Ishikawa (cell line): Measurements from ENCODE around the gene RASA1.
A peak's percentile ranks its signal among the peaks of the same experiment; 100 is the strongest.

Experiments
- CEBPB ChIP-seq: IDR thresholded peaks from 2 replicates; pipeline ENCODE4 v1.6.1; 2012
- CREB1 ChIP-seq: IDR thresholded peaks from 2 replicates; pipeline ENCODE4 v1.6.1; 2012; ENCODE audit warnings: low read depth
- EGR1 ChIP-seq: IDR thresholded peaks from 2 replicates; pipeline ENCODE4 v1.6.1; 2012
- EP300 ChIP-seq: IDR thresholded peaks from 2 replicates; pipeline ENCODE4 v1.6.1; 2012; ENCODE audit warnings: borderline replicate concordance
- FOXM1 ChIP-seq: IDR thresholded peaks from 2 replicates; pipeline ENCODE4 v1.6.1; 2012; ENCODE audit warnings: low read depth, borderline replicate concordance
- NFIC ChIP-seq: IDR thresholded peaks from 2 replicates; pipeline ENCODE4 v1.6.1; 2012
- RAD21 ChIP-seq: IDR thresholded peaks from 2 replicates; pipeline ENCODE4 v1.6.1; 2012; ENCODE audit warnings: low read depth
- TAF1 ChIP-seq: IDR thresholded peaks from 2 replicates; pipeline ENCODE4 v1.6.1; 2012; ENCODE audit warnings: low read depth, mild to moderate bottlenecking
- TCF12 ChIP-seq: IDR thresholded peaks from 2 replicates; pipeline ENCODE4 v1.6.1; 2012; ENCODE audit warnings: low read depth
- TEAD4 ChIP-seq: IDR thresholded peaks from 2 replicates; pipeline ENCODE4 v1.6.1; 2012
- YY1 ChIP-seq: IDR thresholded peaks from 2 replicates; pipeline ENCODE4 v1.6.1; 2012; ENCODE audit warnings: low read depth
- ZBTB7A ChIP-seq: IDR thresholded peaks from 2 replicates; pipeline ENCODE4 v1.6.1; 2012; ENCODE audit warnings: low read depth
- TF ChIP-seq, protein P1 (sequence below): IDR thresholded peaks from 2 replicates; pipeline ENCODE4 v1.6.1; 2012; ENCODE audit warnings: low read depth, mild to moderate bottlenecking
- TF ChIP-seq, protein P2 (sequence below): IDR thresholded peaks from 2 replicates; pipeline ENCODE4 v1.6.1; 2012
- TF ChIP-seq, protein P3 (sequence below): IDR thresholded peaks from 2 replicates; pipeline ENCODE4 v1.6.1; 2012

The RASA1 gene

DNA sequence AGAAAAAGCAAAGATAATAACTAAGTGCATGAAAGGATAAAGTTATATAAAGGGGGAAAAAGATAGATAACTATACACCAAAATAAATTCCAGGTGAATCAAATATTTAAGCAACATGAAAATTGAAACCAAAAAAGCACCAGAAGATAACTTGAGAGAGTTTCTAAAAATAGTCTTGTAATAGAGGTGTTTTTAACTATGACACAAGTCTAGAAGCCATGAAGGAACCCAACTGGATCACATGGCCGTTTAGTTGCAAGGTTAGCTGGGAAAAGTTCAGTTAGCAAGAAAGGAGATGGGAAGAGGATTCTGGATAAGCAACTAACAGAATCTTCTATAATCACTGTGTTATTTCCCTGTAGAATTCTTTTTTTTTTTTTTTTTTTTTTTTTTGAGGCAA lies 9.2 kb upstream of the RASA1 start:
- no peak for TF ChIP-seq NFIC
- TF ChIP-seq YY1 = no peak
- TF ChIP-seq TEAD4 = no peak
- TF ChIP-seq, protein P1, sequence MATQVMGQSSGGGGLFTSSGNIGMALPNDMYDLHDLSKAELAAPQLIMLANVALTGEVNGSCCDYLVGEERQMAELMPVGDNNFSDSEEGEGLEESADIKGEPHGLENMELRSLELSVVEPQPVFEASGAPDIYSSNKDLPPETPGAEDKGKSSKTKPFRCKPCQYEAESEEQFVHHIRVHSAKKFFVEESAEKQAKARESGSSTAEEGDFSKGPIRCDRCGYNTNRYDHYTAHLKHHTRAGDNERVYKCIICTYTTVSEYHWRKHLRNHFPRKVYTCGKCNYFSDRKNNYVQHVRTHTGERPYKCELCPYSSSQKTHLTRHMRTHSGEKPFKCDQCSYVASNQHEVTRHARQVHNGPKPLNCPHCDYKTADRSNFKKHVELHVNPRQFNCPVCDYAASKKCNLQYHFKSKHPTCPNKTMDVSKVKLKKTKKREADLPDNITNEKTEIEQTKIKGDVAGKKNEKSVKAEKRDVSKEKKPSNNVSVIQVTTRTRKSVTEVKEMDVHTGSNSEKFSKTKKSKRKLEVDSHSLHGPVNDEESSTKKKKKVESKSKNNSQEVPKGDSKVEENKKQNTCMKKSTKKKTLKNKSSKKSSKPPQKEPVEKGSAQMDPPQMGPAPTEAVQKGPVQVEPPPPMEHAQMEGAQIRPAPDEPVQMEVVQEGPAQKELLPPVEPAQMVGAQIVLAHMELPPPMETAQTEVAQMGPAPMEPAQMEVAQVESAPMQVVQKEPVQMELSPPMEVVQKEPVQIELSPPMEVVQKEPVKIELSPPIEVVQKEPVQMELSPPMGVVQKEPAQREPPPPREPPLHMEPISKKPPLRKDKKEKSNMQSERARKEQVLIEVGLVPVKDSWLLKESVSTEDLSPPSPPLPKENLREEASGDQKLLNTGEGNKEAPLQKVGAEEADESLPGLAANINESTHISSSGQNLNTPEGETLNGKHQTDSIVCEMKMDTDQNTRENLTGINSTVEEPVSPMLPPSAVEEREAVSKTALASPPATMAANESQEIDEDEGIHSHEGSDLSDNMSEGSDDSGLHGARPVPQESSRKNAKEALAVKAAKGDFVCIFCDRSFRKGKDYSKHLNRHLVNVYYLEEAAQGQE = no peak
- TF ChIP-seq, protein P2, sequence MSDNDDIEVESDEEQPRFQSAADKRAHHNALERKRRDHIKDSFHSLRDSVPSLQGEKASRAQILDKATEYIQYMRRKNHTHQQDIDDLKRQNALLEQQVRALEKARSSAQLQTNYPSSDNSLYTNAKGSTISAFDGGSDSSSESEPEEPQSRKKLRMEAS = no peak
- TF ChIP-seq EP300 = no peak
- TF ChIP-seq TAF1 = no peak
- TF ChIP-seq CREB1 = no peak
- no peak for TF ChIP-seq FOXM1
- no peak for TF ChIP-seq ZBTB7A
- TF ChIP-seq RAD21 = no peak
- TF ChIP-seq, protein P3, sequence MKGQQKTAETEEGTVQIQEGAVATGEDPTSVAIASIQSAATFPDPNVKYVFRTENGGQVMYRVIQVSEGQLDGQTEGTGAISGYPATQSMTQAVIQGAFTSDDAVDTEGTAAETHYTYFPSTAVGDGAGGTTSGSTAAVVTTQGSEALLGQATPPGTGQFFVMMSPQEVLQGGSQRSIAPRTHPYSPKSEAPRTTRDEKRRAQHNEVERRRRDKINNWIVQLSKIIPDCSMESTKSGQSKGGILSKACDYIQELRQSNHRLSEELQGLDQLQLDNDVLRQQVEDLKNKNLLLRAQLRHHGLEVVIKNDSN = no peak
- no peak for TF ChIP-seq CEBPB
- TF ChIP-seq EGR1 = no peak

DNA sequence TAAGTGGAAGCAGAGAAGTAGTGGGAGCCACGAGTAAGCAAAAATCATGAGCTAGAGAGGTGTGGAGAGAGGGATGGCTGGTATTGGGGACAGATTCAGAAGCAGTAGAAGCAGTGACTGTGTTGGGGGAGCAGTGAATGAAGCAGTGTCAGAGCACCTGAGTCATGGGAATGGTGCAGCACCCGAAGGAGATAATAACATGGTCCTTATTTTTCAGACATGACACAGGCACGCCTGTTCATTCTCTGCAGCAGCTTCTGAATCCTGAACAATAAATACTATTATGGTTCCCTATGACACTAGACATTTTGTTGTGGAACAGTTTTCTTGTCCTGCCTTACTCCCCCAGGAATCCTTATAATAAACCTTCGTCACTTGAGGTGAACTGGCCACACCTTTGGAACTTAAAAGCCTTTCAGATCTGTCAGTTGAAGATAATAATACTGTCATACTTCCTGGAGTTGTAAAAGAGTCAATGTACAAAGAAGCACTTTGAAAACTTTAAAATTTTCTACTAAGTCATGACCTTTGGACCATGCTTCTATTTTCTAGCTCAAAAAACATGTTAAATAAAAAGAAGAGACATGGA lies 7.0 kb upstream of the RASA1 start:
- TF ChIP-seq NFIC (no peak), YY1 (no peak), RAD21 (no peak), TCF12 (no peak), FOXM1 (no peak), TAF1 (no peak), CREB1 (no peak), CEBPB (no peak), EGR1 (no peak), EP300 (no peak), ZBTB7A (no peak), TEAD4 (no peak)
- TF ChIP-seq, protein P1 = no peak
- TF ChIP-seq, protein P3 = no peak
- TF ChIP-seq, protein P2 = no peak

DNA sequence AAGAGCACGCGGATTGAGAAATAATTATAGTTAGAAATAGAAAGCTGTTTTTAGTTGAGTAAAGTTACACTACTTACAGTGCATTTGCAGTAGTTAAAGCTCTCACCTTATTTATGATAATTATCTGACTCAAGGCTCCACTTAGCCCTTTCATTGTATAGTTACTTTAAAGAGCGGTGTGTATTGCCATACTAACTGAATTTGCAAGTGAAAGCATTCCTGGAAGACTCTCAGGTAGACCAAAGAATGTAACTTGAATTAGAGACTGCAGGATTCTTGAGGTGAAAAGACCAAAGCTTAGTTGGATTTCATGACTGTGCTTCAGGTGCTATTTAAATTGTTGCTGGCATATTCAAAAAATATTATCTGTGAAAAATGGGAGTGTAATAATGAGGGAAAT lies 4.2 kb upstream of the RASA1 start:
- no peak for TF ChIP-seq CEBPB
- no peak for TF ChIP-seq YY1
- no peak for TF ChIP-seq ZBTB7A

DNA sequence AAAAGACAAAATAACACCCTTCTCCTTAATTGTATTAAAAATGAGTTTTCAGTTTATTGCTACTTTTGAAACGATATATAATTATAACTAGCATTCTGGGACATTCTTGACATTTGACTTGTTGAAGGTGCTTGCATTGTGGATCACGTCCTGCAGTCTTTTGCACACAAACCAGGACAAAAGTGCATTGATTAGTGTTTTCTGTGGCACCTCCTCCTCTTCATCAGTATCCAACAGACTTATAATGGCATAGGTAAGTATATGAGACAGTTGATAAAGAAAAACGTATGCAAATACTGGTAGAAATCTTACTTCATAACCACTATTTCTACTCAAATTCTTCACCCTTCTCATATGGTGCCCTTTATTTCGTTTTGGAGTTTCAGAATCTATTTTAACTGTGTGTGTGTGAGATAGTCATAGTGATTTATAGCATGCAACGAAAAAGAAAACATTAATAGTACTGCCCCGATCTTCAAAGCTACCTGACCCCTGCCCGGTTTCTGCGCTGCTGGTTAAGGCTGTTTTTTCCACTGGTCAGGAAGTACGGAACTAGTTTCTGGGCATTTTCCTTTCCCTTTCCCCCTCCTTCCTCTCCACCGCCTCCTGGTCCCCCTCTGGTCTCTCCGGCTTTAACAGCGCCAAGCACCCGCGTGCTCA lies 639 bp upstream of the RASA1 start:
- TF ChIP-seq YY1 = no peak
- TF ChIP-seq, protein P3 = no peak
- no peak for TF ChIP-seq NFIC
- TF ChIP-seq FOXM1 = no peak
- no peak for TF ChIP-seq CEBPB
- no peak for TF ChIP-seq EGR1
- no peak for TF ChIP-seq TEAD4

DNA sequence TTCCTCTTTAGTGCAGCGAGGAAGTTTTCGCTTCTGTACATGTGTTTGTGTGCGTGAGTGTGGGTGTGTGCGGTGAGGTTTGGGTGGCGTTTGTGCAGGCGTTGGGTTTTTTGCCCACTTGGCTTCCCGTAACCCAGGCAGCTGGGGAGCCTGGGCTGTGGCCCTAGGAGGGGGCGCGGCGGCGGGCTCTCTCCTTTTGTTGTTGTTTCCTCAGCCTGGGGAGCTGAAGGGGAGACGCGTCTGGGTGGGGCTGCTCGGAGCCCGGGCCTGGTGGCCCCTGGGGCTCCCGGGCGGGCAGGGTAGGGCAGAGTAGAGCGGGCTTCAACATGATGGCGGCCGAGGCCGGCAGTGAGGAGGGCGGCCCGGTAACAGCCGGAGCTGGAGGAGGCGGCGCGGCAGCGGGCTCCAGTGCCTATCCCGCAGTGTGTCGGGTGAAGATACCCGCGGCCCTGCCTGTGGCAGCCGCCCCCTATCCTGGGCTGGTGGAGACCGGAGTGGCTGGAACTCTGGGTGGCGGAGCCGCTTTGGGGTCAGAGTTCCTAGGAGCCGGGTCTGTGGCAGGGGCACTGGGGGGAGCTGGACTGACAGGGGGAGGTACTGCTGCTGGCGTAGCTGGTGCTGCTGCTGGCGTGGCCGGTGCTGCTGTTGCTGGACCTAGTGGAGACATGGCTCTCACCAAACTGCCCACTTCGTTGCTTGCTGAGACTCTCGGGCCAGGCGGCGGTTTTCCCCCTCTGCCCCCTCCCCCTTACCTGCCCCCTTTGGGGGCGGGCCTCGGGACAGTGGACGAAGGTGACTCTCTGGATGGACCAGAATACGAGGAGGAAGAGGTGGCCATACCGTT lies 665 bp downstream of the RASA1 start:
- peak; percentile 75; the same call in 1 of the 2 replicates for TF ChIP-seq YY1
- no peak for TF ChIP-seq RAD21
- TF ChIP-seq, protein P2 = 0 out of 2 replicates have a peak, but pooled peaks have one; percentile 15
